CD4-positive, alpha-beta T cell treated with Interleukin-21 for 1 hour (primary cell): ENCODE data around the gene LEMD2.

Experiments used
- DNase-seq: peaks from one replicate; pipeline ENCODE4 v3.0.0-alpha.2; 2020

Gene LEMD2

DNA sequence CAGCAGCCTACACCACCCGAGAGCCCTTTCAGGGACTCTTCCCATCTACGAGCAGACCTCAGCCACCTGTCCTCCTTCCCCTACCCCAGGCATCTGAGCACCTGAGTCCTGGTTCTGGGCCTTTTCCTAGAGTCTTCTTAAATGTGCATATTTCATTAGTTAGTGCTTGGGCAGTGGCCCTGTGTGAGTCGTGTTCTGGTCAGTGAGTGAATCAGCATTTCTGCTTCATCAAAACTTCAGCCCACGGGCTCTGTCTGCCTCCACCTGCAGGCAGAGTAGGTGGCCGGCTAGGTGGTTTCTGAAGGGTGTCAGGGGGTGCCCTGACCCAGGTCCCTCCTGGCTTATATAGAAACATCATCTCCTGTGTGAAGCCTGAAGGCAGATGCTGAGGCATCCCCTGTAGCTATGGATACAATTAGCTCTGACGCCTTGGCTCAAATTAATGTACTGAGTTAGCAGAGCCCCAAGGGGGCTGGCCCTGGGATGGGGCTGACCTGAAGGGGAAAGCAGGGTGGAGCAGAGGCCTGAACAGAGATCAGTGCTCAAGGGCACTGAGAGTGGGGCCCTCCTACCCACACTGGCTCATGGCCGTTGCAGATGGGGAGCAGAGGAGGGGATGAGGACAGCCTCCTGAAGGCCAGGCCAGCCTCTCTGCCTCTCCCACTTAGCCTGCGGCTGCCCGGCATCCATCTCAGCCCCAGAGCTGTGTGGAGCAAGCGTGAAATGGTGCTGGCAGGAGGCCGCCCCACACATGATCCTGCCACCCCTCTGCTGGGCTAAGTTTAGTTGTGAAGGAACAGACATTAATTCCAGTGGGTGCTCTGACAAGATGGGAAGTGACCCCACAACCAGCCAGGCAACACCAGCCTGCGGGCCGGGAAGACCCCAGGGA lies 55.9 kb downstream of the LEMD2 start:
- DNase-seq, result no peak

DNA sequence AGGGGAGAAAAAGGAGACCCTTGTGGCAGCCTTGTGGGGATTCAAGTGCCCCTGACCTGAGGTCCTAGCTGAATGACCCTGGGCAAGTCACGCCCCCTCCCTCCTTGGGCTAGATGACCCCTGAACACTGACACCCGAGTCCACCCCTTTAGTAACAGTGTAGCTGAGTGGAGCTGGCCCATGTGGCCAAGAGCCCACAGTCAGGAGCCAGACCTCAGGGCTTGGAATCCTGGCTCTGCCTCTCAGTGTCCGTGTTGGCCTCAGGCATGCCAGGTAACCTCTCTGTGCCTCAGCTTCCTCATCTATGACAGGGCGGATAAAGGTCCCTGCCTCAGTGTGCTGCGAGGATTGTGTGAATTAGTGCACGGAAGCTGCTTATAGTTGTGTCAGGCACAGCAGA lies 56.5 kb downstream of the LEMD2 start:
- no peak for DNase-seq

DNA sequence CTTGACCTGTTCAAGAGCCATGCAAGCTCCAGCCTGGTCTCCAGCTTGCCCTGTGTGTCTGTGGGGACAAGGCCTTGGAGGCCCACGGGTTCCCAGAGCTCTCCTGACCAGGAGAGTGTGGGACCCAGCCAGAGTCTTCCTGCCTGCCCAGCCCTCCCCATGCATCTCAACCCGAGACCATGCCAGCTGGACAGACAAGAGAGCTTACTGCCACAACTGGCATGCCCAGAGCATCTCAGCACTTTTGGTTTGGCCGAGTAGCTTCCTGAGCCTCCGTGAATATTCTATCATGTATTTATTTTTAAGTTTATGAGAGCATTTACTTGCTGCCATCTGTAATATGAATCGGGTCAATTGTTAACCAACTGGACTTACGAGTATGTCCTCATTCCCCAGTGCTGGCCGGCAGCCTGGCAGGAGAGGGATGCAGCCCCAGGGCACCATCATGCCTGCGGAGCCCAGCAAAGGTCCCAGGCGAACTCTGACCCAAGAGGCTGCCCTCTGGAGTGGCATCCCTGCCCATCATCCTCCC lies 57.1 kb downstream of the LEMD2 start:
- no peak for DNase-seq

DNA sequence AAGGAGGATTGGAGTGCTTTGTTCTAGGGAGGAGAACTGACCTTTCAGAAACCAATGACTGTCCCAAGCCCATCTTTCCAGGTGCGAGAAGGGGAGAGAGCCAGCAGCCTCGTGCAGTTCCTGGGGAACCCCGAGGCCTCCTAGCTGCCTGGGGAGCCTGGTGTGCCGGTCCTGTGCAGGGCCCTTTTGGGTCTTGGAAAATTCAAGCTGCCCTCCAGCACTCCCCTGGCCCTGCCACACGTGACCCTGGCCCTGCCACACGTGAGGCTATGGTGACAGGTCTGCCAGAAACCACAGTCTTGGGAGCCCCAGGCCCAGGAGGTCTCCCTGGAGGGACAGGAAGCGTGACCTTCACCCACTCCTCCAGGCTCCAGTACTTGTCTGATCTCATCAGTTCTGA lies 57.9 kb downstream of the LEMD2 start:
- DNase-seq, result no peak

DNA sequence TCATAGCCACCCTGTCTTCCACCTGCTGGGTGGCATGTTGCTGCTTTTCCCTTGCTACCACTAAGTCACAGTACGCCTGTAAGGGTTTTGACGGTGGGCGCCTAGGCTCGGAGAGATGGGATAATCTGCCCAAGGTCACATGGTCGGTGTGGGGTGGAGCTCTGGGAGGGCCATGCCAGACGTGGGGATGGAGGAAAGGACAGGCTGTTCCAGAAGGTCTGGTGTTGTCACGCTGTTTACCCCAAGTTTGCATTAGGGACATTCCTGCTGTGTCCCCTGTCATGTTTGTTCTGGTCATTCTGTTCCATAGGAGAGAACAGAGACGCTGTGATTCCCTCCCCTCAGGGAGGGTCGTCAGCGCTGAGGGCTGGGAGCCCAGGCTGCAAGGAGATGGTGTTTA lies 58.3 kb downstream of the LEMD2 start:
- DNase-seq, result no peak

DNA sequence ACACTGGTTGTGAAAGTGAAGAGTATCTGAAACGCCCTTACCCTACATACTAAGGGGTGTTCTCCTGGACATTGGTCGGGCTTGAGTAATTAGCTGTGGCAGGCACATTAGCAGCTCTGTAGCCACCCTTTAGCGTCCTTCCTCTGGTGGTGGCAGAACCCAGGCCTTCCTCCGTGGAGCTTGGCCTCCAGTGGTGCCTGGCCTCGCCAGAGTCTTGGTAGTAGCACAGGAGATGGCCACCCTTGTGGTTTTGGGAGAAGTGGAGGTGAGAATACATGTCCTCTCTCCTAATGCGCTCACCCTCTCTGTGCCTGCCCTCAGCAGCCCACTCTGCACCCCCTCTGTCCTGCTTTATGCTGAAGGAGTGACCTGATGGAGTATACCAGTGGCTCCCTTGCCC lies 59.9 kb downstream of the LEMD2 start:
- no peak for DNase-seq

DNA sequence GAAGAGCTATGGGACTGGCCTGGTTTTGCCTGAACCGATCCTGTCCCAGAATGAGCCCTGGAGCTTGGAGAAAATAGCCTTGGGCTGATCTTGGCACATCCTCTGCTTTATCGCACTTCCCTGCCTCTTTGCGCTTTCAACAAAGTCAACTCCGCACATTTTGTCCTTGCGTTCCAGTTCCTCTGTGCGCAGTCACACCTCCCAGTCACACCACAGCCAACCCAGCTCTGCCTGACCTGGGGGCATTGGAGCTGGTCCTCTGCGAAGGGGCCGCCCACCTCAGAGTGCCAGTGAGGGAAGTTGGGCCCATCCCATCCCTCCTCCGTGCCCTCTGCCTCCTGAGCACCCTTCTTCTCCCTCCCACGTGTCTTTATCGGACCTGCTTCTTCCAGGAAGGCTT lies 60.5 kb downstream of the LEMD2 start:
- DNase-seq, result no peak

DNA sequence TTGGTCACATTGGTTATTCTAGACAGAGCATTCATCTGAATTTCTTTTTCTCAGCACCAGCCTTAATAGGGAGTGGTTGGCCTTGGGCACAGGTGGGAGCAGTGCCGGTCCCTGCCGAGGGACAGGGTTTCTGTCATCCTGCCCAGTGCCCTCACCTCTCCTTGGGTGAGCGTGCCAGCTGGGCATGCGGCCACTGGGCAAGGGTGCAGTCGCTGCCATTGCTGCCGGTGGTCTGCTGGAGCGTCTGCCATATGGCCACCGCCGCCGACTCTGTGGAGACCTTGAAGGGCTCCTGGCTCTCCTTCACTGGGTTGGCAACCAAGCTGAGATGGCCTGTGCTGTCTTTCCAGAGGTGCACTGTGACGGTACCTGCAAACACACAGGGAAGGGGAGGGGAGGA lies 61.0 kb downstream of the LEMD2 start:
- DNase-seq, result no peak

DNA sequence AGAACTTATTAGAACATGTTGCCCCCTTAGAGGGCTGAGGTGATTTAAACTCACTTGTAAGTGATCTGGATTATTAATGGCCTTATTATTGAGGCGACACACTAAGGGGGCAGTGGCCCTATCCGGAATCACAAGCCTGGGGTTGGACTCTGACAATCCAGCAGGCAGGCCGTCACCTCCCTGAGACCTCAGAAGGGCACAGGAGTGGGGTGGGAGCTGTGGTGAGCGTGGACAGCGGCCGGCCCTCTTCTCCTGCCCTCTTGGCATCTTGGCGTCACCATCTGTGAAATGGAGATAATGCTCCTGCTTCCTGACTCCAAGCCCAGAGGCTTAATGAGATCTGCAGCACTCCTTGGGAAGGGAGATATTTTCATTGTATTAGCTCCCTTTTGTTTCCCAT lies 61.8 kb downstream of the LEMD2 start:
- no peak for DNase-seq

DNA sequence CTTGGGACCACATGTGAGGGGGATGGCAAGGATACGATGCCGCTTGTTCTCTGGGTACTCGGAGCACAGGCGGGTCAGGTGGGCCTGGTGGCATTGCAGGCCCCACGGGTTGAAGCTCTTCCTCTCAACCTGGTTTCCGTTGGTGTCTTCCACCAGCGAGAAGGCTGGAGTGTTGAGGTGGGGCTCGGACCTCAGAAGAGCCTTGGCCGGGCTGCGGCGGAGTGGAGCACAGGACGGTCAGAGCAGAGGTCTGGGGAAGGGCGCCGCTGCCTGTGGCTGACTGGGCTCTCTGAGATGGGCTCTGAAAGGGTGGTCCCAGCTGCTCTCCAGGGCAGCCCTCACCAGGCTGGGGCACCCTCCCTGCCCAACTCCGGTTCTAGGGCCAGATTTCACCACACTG lies 62.2 kb downstream of the LEMD2 start:
- no peak for DNase-seq

DNA sequence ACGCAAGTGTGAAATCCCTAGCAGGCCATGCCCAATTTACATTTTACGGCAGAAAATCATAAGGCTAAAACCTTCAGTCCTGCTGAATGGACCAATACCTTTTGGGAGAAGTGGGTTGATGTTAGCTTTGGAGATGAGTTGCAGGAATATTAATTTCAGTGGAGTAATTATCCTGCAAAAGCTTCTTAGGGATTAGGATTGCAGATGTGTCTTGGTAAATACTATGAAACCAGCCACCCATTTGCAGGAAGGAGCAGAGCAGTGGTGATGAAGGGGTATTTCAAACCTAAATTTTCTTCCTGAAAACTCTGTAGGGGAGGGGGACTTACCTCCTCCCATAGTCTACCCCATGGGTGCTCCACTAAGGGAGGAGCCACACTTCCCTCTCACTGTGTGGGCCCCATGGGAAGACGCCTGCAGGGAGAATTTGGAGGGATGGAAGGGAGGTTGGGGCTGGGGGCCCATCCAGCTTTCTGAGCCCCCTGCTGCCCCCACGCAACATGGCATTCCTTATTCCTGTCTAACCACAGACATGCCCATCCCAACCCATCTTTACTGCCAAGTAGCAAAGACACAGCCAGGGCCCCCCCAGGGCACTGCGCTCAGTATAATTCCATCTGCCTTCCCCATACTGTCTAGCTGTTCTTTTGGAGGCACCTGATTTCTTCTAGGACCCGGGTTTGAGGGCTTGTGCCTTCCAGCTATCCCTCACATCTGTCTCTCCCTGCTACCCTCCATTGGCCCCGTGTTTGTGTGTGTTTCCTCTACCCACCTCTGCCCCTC lies 62.8 kb downstream of the LEMD2 start:
- DNase-seq, result no peak

DNA sequence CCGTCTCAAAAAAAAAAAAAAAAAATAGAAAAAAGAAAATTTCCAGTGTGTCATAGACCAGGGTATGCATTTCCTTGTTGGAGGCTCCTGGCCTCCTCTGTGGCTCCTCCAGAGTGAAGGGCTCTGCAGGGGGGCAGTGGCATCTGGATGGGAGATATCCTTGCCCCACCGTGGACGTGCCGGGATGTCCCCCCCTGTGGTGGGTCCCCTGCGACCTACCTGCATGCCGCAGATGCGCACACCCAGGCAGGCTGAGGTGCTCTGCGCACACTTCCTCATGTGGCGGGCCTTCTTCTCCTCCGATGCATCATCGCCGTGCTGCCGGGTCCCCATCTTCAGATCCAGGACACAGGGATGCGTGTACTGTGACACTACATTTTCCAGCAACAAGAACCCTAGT lies 63.7 kb downstream of the LEMD2 start:
- no peak for DNase-seq

DNA sequence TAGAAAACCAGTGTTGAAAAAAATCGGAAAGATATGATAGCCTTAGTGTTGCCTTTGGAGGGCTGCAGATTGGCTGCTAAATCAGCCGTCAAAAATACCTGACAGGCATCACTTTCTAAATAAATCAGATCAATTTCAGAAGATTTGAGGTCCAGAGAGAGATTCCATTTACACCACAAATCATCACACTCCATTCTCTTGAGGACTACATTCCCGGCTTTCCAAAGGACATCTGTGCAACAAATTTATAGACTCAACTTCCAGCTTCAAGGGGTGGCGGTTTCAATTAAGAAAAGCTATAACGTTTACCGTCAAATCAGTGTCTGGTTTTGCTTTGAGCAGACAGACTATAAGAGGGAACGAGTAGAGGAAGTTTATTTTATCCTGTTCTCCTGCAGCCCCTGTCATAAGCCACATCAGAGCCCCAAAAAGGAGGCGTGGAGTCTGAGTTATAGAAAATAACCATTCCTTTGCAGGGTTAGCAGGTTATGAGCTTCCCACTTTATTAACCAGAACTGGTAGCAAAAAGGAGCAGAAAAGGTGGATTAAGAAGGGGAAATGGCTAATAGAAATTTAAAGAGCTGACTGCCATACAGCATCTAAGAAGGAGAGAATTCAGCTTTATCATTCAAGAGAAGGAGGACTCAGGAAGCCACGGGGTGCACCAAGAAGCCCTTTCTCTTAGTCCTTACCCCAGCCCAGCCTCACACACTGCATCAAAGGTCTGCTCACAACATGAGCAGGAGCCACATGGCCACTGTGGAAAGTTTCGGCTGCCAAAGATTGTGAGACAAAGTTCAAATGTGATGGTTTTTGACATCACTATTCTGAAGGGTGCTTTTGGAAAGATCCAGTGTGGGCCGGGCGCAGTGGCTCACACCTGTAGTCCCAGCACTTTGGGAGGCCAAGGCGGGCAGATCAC lies 64.6 kb downstream of the LEMD2 start:
- no peak for DNase-seq

DNA sequence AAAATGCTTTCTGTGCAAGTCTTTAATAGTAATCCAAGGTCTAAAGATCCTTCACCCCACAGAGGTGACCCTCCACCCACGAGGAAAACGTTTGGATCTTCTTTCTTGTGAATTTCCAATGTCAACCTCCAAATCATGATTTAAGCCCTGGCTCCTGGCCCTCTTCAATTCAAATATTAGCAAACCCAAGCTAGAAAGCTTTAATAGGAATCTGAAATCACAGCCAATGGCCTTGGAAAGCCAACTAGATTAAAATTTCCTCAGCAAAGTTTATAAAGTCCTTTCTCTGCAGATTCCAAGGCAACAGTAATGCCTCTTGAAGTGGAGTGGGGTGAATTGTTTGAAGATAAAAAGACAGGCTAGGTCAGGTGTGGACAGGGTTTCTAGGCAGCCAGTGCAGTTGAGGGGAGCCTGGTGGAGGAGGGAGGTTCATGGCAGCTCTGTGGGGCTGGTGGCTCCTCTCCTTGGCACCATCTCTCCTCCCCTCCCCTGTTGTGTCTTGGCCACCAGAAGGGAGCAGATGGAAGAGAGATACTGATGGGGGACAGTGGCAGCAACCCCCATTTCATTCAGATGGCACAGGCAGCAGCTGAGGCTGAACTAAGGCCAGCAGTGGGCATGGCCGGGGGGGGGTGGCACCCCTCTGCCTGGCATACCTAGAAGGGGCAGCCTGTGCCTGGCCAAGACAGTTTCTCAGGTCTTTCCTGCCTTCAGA lies 65.4 kb downstream of the LEMD2 start:
- no peak for DNase-seq

DNA sequence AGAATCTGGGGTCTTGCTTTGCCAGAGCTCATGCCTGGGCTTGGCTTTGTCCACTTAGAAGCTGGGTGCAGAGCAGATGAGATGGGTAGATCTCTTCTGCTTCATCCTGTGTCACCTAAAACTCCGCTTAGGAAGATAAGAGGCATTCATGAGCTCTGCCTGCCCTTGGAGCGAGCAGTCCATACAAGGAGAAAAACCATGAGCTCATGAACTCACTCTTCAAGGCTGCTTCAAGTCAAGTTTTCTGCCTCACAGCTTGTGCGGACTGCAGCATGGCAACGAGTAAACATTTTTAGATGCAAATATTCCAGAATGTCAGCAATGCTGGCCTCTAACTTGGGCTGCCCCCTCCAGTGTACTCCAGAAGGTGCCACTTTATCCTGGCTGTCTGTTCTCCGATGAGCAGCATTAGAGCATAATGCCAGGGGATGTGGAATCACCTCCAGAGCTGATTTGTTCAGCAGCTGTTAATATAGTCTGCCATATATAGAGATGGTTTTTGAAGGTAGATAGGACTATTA lies 66.8 kb downstream of the LEMD2 start:
- DNase-seq, result no peak

DNA sequence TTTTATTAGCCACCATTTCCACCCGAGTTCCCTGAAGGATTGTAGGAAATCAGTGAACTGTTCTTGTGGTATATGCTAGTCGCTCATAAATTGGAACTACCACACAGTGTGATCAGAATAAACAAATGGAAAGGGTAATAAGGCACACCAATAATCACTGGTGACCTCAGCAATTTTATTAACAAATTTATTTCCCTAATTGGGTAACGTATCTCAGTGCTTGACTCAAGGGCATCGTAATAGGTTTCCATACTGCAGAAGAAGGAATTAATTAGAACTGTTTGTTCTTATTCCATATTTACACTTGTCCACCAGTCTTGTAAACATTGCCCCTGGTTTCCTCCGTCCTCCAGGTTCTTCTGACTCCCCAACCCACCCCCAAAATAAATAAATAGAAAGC lies 67.4 kb downstream of the LEMD2 start:
- DNase-seq, result no peak
